Midbrain (tissue), 1 donor: Measurements from ENCODE around the gene WWTR1.

Experiments
- DNase-seq: peaks from one replicate; lab custom pipeline; 2025; lab: John Stamatoyannopoulos, UW

Gene WWTR1

GRCh38 chr3:149470381-149470780 lies 187.4 kb downstream of the WWTR1 start:
- DNase-seq = no peak

- DNase-seq = no peak
Observed at GRCh38 chr3:149468504-149469212, 189.2 kb downstream of the WWTR1 start.
